ENCODE results near the gene TPX2.

TPX2 gene

DNA sequence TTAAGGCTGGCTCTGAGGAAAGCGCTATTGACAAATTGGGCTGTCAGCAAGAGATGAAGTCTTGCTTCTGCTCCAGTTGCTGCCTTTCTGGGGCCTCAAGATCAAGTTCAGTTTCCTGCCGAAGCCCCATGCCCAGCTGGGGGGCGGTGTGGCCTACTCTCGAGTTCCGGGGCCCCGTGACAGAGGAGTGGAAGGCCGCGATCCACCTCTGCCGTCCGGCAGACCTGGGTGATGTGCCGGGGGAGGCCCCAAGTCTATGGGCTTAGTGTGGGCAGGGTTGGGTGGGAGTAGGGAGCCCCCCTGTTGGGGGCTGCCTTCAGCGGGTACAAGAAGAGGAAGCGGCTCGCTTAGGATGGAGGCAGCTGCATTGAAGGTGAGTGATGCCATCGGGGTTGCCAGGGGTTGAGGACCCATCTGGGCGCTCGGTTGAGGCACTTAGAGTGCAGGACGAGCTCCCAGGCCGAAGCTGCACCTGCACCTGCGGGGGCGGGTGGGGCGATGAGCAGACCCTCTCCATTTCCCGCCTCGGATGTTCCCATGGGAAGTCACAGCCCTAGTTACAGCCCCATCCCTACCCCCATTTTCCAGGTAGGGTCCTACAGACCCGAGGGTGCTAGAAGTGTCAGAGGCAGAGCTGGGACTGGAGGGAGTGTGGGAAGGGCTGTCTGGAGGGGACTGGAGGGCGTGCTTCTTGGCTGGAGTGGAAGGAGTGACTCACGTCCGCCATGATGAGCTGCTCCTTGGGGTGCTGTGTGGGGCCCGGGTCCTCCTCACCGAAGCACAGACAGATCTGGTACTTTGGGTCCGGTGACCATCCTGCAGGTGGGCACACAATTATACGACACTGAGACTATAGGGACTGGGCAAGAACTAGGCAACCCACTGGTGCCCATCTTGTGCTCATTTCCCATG is 109.3 kb downstream of the TPX2 start:
- DNase-seq (ENCODE audit: low spot score) = no peak

DNA sequence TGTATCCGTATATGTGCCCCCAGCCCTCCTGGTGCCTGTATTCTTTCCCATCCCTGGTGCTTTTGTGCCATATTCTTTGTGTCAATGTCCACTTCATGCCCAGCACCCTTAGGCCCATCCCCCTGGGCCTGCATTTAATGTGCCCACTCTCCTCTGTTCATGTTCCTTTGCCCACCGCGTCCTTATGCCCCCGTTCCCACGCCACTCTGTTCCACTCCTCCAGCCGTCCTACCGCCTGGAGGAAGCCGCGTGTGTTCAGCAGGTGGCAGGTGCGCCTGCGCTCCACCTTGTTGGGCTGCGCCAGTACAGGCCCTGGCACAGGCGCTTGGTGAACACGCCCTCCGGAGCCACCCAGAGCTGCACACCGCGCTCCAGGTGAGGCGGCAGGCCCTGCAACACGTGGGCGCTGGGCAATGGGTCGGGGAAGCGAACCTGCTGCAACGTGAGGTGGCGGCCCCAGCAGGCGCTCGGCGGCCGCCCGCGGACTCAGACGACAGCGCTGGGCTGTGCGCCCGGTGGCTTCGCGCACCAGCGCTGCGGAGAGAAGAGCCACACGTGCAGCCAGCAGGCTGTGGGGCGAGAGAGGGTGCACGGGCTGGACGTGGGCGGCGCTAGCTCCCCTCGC is 110.3 kb downstream of the TPX2 start:
- no peak for DNase-seq (ENCODE audit: low spot score)

Data from hepatic stellate cell (primary cell).